ENCODE measurements around the gene RANBP10.

DNA sequence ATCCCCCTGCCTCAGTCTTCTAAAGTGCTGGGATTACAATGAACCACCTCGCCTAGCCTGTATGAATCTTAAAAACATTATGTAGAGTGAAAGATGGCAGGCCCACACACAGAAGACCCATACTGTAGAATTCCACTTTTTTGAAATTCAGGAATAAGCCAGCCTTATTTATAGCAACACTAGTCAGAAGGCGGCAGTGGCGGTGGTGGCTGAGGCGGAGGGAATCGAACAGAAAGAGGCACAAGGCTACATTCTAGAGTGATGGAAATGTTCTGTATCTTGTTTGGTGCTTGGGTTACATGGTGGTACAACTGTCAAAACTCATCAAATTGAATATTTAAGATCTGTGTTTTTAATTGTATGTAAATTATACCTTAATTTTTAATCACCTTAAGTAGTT, 98.6 kb downstream of the RANBP10 start:
- TF ChIP-seq GATA2 (IDR thresholded peaks at IDR 0.05; ENCODE audit: low read depth, low read length) (no peak), GATA3 (IDR thresholded peaks at IDR 0.05; ENCODE audit: low read depth, low read length) (no peak)

Data from SH-SY5Y (cell line).